H54 (cell line): ENCODE data around the gene GAD1.

Experiments
- DNase-seq: peaks from one replicate; pipeline ENCODE4 v3.0.0; 2011; ENCODE audit warnings: low spot score, mixed read lengths; ENCODE audit not compliant: insufficient read length
- FAIRE-seq: peaks from 3 replicates; lab custom pipeline; 2011; peaks lifted over from hg19 to GRCh38; lab: Jason Lieb, UNC
- POLR2A ChIP-seq: IDR thresholded peaks from 2 replicates; pipeline ENCODE4 v1.6.1; 2011; ENCODE audit warnings: low read depth, mild to moderate bottlenecking, low read length

Gene GAD1

GRCh38 chr2:170821531-170822289 lies 5.0 kb downstream of the GAD1 start:
- DNase-seq (no peak), FAIRE-seq (no peak)
- TF ChIP-seq POLR2A: no peak

GRCh38 chr2:170822290-170823087 lies 5.8 kb downstream of the GAD1 start:
- FAIRE-seq: no peak
- DNase-seq: no peak
- no peak for TF ChIP-seq POLR2A

GRCh38 chr2:170823088-170823897 lies 6.6 kb downstream of the GAD1 start:
- DNase-seq (no peak), FAIRE-seq (no peak)
- TF ChIP-seq POLR2A: no peak

GRCh38 chr2:170823898-170824215 lies 7.2 kb downstream of the GAD1 start:
- DNase-seq (no peak), FAIRE-seq (no peak)
- no peak for TF ChIP-seq POLR2A

- DNase-seq (no peak), FAIRE-seq (no peak)
- TF ChIP-seq POLR2A: no peak
These were observed 7.9 kb downstream of the GAD1 start for GRCh38 chr2:170824526-170825015.

- FAIRE-seq (no peak), DNase-seq (no peak)
- no peak for TF ChIP-seq POLR2A
These were observed 11.3 kb downstream of the GAD1 start for GRCh38 chr2:170827841-170828532.

GRCh38 chr2:170828533-170828916 lies 11.8 kb downstream of the GAD1 start:
- FAIRE-seq (no peak), DNase-seq (no peak)
- TF ChIP-seq POLR2A: no peak

- TF ChIP-seq POLR2A: no peak
- no peak for FAIRE-seq
- no peak for DNase-seq
These were observed 12.3 kb downstream of the GAD1 start for GRCh38 chr2:170829036-170829435.

- TF ChIP-seq POLR2A: no peak
- no peak for FAIRE-seq
- no peak for DNase-seq
These were observed 13.5 kb downstream of the GAD1 start for GRCh38 chr2:170830166-170830565.

GRCh38 chr2:170831115-170831514 lies 14.4 kb downstream of the GAD1 start:
- no peak for DNase-seq
- no peak for FAIRE-seq
- TF ChIP-seq POLR2A: no peak

GRCh38 chr2:170836027-170836426 lies 19.3 kb downstream of the GAD1 start:
- TF ChIP-seq POLR2A: no peak
- no peak for FAIRE-seq
- no peak for DNase-seq

GRCh38 chr2:170840717-170841210 lies 24.1 kb downstream of the GAD1 start:
- TF ChIP-seq POLR2A: no peak
- DNase-seq (no peak), FAIRE-seq (peak; percentile 11)

GRCh38 chr2:170842785-170843184 lies 26.1 kb downstream of the GAD1 start:
- no peak for TF ChIP-seq POLR2A
- no peak for DNase-seq
- FAIRE-seq: peak; percentile 97

GRCh38 chr2:170843656-170844055 lies 27.0 kb downstream of the GAD1 start:
- peak; percentile 85 for FAIRE-seq
- peak; percentile 44 for DNase-seq
- TF ChIP-seq POLR2A: no peak
